ENCODE data around the gene WDR27.

WDR27 gene

GRCh38 chr6:169590376-169590939 lies 111.4 kb downstream of the WDR27 start:
- DNase-seq: no peak

GRCh38 chr6:169589699-169590257 lies 112.1 kb downstream of the WDR27 start:
- DNase-seq: no peak

- DNase-seq: no peak
Measured at GRCh38 chr6:169589293-169589692, 112.5 kb downstream of the WDR27 start.

GRCh38 chr6:169587975-169588374 lies 113.9 kb downstream of the WDR27 start:
- no peak for DNase-seq

- no peak for DNase-seq
Measured at GRCh38 chr6:169583886-169584541, 117.8 kb downstream of the WDR27 start.

GRCh38 chr6:169579407-169580111 lies 122.3 kb downstream of the WDR27 start:
- no peak for DNase-seq

- no peak for DNase-seq
Measured at GRCh38 chr6:169577974-169578373, 123.9 kb downstream of the WDR27 start.

GRCh38 chr6:169577236-169577635 lies 124.6 kb downstream of the WDR27 start:
- no peak for DNase-seq

- DNase-seq: no peak
Measured at GRCh38 chr6:169575821-169576220, 126.0 kb downstream of the WDR27 start.

- DNase-seq: no peak
Measured at GRCh38 chr6:169575365-169575764, 126.5 kb downstream of the WDR27 start.

GRCh38 chr6:169574420-169574819 lies 127.4 kb downstream of the WDR27 start:
- no peak for DNase-seq

- no peak for DNase-seq
Measured at GRCh38 chr6:169573883-169574282, 127.9 kb downstream of the WDR27 start.

- DNase-seq: no peak
Measured at GRCh38 chr6:169571123-169571962, 130.5 kb downstream of the WDR27 start.

GRCh38 chr6:169568314-169569087 lies 133.3 kb downstream of the WDR27 start:
- DNase-seq: no peak

- DNase-seq: no peak
Measured at GRCh38 chr6:169567819-169568218, 134.0 kb downstream of the WDR27 start.

GRCh38 chr6:169566961-169567750 lies 134.7 kb downstream of the WDR27 start:
- no peak for DNase-seq

- no peak for DNase-seq
Measured at GRCh38 chr6:169566319-169566718, 135.5 kb downstream of the WDR27 start.

GRCh38 chr6:169564453-169565240 lies 137.2 kb downstream of the WDR27 start:
- no peak for DNase-seq

- no peak for DNase-seq
Measured at GRCh38 chr6:169561665-169562064, 140.2 kb downstream of the WDR27 start.

GRCh38 chr6:169559592-169559991 lies 142.2 kb downstream of the WDR27 start:
- DNase-seq: no peak

Data from NCI-H2171 (cell line).